Measurements from ENCODE around the gene PPTC7. TPM values are rescaled to one million over a fixed set of nuclear protein-coding genes. Genes with fewer than 3 reads are reported as not detected.

The PPTC7 gene
- total RNA-seq, 1 donor from 2014 or later = 28.3 TPM

Small RNAs within 50 kb of the gene (small RNA-seq; reads per million reads assigned to genes)
- not detected for gene RF00278 (ENCODE audit: low replicate concordance)
- gene RN7SL387P (ENCODE audit: low replicate concordance) = not detected

Other genes starting within 250 kb of the PPTC7 start
- 71.3 TPM for gene ANAPC7, start 179.6 kb downstream of the PPTC7 start, total RNA-seq
- gene ARPC3, start 133.0 kb downstream of the PPTC7 start, total RNA-seq = 133 TPM
- gene GPN3, start 115.1 kb downstream of the PPTC7 start, total RNA-seq = 23.7 TPM
- 8.0 TPM for gene FAM216A, start 114.5 kb downstream of the PPTC7 start, total RNA-seq
- gene VPS29, start 81.2 kb downstream of the PPTC7 start, total RNA-seq = 88.0 TPM
- gene RAD9B, start 81.0 kb downstream of the PPTC7 start, total RNA-seq = 5.3 TPM
- 21.5 TPM for gene TCTN1, start 30.8 kb upstream of the PPTC7 start, total RNA-seq
- 8.4 TPM for gene HVCN1, start 105.8 kb upstream of the PPTC7 start, total RNA-seq
- 140 TPM for gene PPP1CC, start 159.6 kb upstream of the PPTC7 start, total RNA-seq